GM19035 (cell line): ENCODE results near the gene PLIN4.
"Not testable (repeated sequence)": the region's sequence is repeated elsewhere in the genome, so short reads cannot be mapped to it uniquely, and the experiment has no call there.

Source experiments
- ATAC-seq: cut with Tn5 transposase; IDR thresholded peaks from one replicate; pipeline ENCODE4 v1.9.1; 2021; ENCODE audit not compliant: unreplicated experiment

Gene PLIN4

DNA sequence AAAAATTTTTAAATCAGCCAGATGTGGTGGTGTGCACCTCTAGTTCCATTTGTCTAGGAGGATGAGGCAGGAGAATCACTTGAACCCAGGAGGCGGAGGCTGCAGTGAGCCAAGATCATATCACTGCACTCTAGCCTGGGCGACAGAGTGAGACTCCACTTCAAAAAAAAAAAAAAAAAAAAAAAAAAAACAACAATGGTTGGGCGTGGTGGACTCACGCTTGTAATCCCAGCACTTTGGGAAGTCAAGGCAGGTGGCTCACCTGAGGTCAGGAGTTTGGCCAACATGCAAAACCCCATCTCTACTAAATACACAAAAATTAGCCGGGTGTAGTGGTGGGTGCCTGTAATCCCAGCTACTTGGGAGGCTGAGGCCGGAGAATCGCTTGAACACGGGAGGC is 9.1 kb upstream of the PLIN4 start:
- ATAC-seq = not testable (repeated sequence)

DNA sequence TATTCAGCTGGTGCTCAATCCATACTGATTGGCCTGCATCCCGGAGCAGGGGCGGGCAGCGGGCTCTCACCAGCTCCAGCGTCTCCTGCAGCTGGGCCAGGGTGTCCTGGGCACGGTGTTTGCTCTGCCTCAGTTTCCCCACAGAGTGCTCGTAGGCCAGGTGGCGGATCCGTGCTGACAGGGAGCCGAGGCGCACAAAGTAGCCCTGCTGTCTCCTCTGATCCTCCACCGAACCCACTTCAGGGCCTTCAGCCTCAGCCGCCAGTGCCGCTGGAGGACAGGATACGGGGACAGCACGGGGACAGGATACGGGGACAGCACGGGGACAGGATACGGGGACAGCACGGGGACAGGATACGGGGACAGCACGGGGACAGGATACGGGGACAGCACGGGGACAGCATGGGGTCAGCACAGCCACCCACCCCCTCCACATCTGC is 7.3 kb upstream of the PLIN4 start:
- no peak for ATAC-seq

DNA sequence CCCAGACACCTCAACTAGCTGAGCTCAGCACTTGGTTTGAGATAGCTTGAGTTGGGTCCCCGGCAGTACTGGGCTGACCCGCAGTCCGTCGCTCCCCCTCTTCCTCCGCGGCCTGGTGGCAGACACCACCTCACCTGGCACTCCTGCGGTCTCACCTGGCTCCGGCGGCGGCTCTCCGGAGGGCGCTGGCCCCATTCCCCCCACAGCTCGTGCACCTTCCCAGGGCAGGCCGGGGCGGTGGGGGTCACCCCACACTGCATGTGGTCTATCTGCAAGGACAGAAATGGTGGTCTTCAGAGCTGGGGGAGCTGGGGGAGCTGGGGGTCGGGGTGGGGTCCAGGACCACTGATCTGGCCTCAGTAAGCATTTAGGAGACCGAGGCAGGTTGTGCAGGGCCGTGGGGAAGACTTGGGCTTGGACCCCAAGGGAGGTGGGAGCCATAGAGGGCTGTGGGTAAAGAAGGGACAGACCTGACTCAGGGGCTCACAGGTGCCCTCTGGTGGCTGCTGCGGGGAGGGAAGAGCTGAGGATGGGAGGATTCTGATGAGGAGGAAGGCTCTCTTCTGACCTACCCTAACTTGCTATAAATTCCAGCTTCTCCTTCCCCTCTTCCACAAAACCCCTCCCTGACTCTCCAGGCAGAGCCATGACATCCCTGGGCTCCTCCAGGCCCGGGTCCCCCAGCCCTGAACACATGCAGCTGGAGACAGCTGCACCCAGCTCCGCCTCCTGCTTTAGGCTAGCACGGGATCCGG is 6.7 kb upstream of the PLIN4 start:
- ATAC-seq = no peak

DNA sequence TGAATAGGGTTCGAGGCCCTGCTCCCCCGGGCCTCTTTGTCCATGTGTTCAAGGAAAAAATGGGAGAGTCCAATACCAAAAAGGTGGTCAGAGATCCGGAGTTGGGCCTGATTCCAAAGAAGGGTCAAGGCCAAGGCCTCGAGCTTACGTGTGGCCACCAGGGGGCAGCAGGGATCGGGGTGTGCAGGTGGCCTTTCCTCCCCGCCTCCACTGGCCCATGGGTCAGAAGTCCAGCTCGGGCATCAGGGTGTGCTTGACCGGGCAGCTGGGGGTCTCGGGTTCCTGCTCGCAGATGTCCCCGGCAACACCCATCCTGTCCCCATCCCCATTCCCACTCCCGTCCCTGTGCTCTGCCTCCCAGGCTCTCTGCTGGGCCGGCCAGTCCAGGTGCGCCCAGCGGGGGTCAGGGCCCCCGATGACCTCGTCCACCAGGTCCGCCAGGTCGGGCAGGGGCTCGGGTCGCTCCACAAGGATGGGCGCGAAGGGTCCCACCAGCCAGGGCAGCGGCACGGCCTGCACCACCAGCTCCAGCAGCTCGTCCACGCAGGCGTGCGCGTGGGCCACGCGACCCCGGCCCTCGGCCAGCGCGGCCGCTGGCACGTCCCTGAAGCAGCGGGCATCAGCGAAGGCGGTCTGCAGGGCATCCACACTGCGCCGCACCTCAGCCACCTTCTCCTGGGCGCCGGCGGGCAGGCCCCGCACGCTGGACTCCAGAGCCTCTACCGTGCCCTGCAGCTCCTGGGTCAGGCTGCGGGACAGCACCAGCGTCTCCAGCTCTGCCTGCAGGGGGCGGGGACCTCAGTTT is 5.2 kb upstream of the PLIN4 start:
- no peak for ATAC-seq

DNA sequence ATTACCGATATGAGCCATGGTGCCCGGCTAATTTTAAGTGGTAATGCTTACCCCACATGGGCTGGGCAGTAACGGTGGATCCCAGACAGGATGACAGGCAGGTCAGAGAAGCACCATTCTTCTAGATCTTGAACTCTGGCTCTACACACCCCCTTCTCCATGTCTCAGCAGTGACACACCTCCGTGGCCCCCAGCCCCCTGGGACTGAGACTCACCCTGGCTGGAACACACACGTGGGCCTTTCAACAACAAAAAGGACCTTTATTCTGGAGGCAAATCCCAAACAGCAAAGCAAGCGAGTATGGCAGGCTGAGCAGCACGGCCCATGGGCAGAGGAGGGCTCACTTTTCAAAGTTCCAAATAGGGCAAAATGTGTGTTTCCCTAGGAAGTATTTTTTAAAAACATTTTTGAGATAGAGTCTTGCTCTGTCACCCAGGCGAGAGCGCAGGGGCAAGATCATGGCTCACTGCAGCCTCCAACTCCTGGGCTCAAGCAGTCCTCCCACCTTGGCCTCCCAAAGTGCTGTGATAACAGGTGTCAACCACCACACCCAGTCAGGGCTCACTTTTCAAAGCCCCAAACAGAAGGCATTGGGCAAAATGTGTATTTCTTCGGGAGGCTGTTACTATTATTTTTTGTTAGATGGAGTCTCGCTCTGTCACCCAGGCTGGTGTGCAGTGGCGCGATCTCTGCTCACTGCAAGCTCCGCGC is 4.2 kb upstream of the PLIN4 start:
- ATAC-seq = no peak

DNA sequence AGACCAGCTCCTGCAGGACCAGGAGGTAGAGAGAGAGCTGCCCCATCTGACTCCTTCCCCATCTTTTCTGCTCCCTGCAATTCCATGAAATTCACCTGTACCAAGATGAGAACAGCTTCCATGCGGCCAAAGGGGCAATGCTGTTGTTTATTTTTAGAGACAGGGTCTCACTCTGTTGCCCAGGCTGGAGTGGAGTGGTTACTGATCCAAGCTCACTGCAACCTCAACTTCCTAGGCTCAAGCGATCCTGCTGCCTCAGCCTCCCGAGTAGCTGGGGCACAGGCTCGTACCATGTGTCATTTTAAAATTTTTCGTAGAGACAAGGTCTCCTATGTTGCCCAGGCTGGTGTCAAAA is 3.6 kb upstream of the PLIN4 start:
- no peak for ATAC-seq

DNA sequence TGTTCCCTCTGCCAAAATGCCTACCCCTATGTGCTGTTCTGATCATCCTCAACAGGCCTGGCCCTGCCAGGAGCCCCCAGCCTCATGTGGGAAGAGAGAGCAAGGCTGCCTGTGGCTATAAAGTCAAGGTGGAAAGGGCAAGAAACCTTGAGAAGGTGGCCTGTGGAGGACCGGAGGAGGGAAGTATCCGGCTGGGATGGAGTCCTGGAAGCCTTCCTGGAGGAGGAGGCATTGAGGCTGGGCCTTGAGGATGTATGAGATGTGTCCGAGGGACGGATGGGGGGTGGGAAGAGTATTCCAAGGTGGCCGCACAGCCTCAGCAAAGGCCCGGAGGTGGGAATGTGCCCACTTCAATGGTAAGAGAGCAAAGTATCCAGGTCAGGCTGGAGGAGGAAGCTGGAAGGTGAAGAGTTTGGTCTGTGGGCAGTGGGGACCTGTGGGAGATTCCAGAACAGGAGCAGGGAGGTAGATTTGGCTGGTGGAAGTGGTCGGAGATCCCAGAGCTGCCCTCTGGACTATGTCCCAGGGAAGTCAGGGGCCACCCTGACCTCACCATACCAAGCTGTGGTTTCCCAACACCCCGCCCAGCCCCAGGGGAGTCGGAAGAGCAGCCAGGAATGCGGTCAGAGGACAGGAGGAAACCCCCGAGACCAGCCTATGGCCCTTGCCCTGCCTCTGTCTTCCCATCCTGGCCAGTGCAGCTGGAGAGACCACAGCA is 3.0 kb upstream of the PLIN4 start:
- no peak for ATAC-seq

DNA sequence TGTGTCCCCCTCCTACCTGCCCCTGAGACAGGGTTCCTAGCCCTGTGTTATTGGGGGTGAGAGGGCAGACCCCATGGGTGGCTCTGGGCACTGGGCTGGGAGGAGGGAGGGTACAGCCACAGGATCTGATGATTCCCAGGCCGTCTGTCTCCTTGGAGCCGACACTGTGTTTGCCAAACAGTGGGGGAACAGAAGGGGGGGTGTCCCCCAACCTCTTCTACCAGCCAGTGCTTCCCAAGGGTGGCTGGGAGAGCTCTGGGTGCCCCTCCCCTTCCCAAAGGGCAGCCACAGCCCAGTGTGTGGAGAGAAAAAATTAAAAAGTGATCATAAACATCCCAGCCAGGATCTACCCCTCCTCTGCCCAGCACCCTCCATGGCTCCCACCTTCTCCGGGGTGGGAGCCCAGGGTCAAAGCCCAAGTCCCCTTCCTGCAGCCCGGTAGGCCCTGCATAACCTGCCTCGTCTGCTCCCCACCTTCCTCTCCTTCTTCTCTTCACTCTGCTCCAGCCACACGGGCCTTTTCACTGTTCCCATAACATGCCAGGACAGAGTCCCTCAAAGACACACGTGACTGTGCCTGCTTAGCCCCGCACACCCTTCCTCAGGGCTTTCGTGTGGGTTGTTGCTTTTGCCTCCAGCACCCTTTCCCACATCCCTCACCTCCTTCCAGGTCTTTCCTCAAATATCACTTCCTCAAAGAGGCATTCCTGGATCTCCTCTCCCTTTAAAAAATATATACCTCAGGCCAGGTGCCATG is 1.4 kb upstream of the PLIN4 start:
- ATAC-seq = no peak

DNA sequence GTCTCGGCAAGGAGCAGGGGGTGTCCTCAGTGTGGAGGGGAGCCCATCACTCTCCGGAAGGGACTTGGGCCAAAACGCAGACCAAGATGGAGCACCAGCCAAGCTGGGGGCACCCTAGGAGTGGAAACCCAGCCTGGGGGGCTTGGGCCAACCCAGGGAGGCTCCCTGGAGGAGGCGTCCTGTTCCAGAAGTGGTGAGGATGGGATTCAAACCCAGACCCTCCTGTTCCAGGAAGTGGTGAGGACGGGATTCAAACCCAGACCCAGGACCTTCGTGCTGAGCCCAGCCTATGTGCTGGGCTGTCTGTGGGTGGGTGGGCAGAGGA is 848 bp upstream of the PLIN4 start:
- no peak for ATAC-seq

DNA sequence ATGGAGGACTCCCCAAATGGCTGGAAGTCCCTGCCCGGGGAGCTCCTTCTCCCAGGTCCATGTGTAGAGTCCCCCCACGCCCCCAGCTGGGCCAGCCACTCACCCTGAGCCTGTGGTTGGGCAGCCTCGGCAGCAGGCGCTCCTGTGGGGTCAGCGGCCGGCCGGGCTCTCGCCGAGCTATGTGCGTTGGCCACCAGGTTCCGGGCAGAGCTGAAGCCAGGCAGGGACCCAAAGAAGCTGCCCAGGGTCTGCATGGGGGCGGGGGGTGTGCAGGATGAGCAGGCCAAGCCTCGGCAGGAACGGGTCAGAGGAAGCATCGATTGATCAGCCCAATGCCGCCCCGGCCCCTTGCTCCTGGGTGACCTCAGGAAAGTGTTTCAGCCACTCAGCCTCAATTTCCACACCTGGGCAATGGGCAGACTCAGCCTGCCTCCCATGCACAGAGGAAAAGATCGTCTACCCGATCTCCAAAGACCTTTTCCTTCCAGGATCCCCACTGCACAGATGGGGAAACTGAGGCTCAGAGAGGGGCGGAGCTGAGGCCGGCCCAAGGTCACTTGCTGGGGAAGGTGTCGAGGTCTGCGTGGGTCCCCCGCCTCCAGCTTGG is 732 bp downstream of the PLIN4 start:
- ATAC-seq = no peak

DNA sequence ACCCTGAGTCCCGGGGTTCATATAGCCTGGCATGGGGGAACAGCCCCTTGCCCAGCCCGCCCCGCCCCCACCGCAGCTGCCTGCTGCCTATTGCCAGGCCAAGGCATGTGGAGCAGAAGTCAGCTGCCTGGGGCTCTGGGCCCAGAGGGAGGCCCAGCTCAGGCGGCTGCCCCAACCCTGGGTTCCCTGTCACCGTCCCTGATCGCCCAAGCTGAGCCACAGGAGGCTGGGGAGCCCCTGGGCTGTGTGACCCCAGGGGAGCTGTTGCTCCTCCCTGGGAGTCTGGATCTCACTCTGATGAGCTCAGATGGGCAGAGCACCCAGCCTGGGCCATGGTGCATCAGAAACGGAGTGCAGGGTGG is 1.4 kb downstream of the PLIN4 start:
- ATAC-seq = no peak

DNA sequence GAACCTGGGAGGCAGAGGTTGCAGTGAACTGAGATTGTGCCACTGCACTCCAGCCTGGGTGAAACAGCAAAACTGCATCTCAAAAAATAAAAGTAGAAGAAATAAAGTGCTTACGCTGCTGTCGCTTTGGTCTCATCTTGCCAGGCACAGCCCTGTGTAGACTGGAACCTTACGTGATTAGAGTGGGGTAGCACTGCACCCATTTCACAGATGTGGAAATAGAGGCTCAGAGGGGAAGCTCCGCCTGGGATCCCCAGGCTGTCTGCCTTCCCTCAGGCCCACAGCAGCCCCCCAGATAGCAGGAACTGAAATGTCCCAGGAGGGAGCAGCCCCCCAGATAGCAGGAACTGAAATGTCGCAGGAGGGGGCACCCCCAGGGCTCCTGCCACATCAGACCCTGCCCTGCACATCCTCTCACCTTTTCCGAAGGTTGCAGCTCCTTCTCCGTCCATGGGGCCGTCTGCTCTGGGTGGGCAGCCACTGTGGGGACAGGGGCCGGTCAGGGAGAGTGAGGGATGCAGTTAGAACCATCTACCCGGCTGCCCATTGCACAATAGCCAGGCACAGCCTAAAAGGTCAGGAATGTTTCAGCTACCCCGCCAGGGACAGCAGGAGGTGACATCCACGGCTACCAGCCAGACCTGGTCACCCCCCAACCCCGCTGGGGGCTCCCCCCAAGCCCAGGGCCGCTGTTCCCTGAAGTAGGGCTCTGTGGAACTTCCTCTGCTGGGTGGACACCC is 1.9 kb downstream of the PLIN4 start:
- ATAC-seq = no peak

DNA sequence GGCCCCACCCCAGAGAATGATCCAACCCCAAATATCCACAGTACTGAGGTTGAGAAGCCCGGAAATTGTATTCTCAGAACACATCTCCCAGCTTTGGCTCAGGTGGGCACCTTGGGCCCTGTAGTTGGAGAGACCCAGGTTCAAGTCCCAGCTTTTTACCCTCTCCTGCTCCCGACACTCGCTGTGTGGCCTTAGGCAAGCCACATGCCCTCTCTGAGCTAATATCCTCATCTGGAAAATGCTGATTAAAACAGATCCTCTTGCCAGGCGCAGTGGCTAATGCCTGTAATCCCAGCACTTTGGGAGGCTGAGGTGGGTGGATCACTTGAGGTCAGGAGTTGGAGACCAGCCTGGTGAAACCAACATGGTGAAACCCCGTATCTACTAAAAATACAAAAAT is 2.6 kb downstream of the PLIN4 start:
- no peak for ATAC-seq

DNA sequence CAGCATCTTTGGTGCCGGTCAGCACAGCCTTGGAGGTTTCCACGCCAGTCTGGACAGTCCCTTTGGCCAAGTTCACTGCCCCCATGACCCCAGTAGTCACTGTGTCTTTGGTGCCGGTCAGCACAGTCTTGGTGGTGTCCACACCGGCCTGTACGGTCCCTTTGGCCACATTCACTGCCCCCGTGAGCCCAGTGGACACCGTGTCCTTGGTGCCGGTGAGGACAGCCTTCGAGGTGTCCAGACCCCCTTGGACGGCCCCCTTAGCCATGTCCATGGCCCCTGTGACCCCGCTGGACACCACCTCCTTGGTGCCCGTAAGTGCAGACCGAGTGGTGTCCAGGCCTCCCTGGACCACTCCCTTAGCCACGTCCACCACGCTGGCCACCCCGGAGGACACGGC is 5.0 kb downstream of the PLIN4 start:
- no peak for ATAC-seq

DNA sequence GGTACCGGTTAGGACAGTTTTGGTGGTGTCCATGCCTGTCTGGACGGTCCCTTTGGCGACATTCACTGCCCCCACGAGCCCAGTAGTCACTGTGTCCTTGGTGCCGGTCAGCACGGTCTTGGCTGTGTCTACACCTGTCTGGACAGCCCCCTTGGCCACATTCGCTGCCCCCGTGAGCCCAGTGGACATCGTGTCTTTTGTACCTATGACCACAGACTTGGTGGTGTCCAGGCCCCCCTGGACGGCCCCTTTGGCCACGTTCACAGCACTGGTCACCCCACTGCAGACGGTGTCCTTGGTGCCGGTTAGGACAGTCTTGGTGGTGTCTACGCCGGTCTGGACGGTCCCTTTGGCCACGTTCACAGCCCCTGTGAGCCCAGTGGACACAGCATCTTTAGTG is 6.2 kb downstream of the PLIN4 start:
- no peak for ATAC-seq

DNA sequence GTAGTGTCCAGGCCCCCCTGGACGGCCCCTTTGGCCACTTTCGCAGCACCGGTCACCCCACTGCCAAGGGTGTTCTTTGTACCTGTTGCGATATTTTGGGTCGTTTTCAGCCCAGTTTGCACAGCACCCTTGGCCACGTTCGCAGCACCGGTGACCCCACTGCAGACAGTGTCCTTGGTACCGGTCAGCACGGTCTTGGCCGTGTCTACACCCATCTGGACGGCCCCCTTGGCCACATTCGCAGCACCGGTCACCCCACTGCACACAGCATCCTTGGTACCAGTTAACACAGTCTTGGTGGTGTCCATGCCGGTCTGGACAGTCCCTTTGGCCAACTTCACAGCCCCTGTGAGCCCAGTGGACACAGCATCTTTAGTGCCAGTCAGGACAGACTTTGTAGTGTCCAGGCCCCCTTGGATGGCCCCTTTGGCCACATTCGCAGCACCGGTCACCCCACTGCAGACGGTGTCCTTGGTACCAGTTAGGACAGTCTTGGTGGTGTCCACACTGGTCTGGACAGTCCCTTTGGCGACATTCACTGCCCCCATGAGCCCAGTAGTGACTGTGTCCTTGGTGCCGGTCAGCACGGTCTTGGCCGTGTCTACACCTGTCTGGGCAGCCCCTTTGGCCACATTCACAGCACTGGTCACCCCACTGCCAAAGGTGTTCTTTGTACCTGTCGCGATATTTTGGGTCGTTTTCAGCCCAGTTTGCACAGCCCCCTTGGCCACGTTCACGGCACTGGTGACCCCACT is 6.8 kb downstream of the PLIN4 start:
- no peak for ATAC-seq

DNA sequence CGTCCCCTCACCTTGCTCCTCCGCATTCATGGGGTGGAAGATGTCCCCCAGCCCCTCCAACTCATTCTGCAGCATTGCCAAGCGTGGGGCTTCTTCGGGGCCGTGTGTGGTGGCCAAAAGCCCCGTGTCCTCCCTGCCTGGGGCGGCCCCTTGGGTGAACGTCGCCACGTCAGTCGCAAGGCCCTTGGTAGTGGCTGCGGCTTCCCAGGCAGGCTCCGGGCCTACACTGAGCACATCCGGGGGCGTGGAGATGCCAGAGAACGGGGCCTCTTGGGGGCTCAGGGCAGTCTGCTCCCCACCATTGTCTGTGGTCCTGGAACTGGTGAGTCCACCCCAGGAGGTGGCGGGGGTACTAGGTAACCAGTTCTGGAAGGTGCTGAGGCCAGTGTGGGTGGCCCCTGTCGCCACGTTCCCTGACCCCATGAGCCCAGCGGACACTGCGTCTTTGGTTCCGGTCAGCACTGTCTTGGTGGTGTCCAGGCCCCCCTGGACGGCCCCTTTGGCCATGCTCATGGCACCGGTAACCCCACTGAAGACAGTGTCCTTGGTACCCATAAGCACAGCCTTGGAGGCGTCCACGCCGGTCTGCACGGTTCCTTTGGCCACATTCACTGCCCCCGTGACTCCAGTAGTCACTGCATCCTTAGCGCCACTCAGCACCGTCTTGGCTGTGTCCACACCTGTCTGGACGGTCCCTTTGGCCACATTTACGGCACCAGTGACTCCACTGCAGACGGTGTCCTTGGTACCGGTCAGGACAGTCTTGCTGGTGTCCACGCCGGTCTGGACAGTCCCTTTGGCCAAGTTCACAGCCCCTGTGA is 7.6 kb downstream of the PLIN4 start:
- no peak for ATAC-seq

DNA sequence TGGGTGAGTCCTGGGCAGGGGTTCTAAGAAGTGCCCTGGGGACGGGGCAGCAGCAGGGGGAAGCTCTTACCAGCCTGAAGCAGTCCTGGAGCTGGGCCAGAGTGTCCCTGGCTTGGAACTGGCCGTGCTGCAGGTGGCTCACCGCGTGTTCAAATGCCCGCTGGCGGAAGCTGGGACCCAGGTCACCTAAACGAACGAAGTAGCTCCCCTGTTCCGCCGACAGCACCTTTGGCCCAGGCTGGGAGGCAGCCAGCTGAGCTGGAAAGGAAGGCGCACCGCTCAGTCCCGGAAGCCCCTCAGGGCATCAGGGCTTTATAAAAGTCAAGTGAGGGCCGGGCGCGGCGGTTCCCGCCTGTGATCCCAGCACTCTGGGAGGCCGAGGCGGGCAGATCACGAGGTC is 9.6 kb downstream of the PLIN4 start:
- no peak for ATAC-seq
